A549 (cell line): ENCODE data around the gene ZNF652. TPM values are rescaled to one million over a fixed set of nuclear protein-coding genes. Genes with fewer than 3 reads are reported as not detected.

Experiments used
- ATAC-seq, 2 experiments: fragments of 200-7000 bp in 1 of 2; fragments of >200 bp in 1 of 2; cut with Nextera tagmentation in 1 of 2; cut with Tn5 transposase in 1 of 2; 3 replicates each; pipeline versions ENCODE4 v1.8.0 to v1.9.1; 2018 to 2020; ENCODE audit warnings: mild to moderate bottlenecking in 1 of 2, moderate library complexity in 1 of 2
- CTCF ChIA-PET: fragments of 300-600 bp; sonication (Branson Sonifier 250); formaldehyde crosslinking; extraction: SDS; loops from one replicate; lab custom pipeline; 2021; ENCODE audit warnings: antibody characterized with exemption, inconsistent platforms; lab: Yijun Ruan, JAX
- POLR2A ChIA-PET: fragments of 350-600 bp; formaldehyde crosslinking; extraction: SDS; loops from one replicate; lab custom pipeline; 2021; ENCODE audit warnings: antibody characterized with exemption, inconsistent platforms; lab: Yijun Ruan, JAX
- DNase-seq, 2 experiments: peaks; one replicate each; pipeline versions ENCODE4 v3.0.0 to v3.0.0-alpha.2; 2011 to 2016; ENCODE audit warnings: low read depth in 1 of 2, low spot score in 1 of 2
- FAIRE-seq: peaks from 2 replicates; lab custom pipeline; 2011; peaks lifted over from hg19 to GRCh38; lab: Jason Lieb, UNC
- H3K27ac ChIP-seq, 2 experiments: fragments of >200 bp; sonication (Bioruptor Twin); formaldehyde crosslinking; 3 replicates each; pipeline ENCODE4 v1.5.1; 2016 to 2017
- H3K4me1 ChIP-seq: fragments of >200 bp; sonication (Bioruptor Twin); formaldehyde crosslinking; 3 replicates; pipeline ENCODE4 v1.6.1; 2016
- H3K4me2 ChIP-seq: fragments of >200 bp; sonication (Bioruptor Twin); formaldehyde crosslinking; 3 replicates; pipeline ENCODE4 v1.6.1; 2016
- H3K4me3 ChIP-seq: fragments of >200 bp; sonication (Bioruptor Twin); formaldehyde crosslinking; 3 replicates; pipeline ENCODE4 v1.5.1; 2016
- H3K9me3 ChIP-seq: fragments of >200 bp; sonication (Bioruptor Twin); formaldehyde crosslinking; 3 replicates; pipeline ENCODE4 v1.6.1; 2016
- ATOH8 ChIP-seq: fragments of 250-450 bp; sonication (Bioruptor Pico); IDR thresholded peaks from 2 replicates; pipeline ENCODE4 v1.5.0; 2020; ENCODE audit warnings: low read depth, mild to moderate bottlenecking, moderate library complexity
- CEBPB ChIP-seq, 2 experiments: fragments of >200 bp in 1 of 2; sonication (Bioruptor Twin) in 1 of 2; formaldehyde crosslinking in 1 of 2; IDR thresholded peaks; 2 replicates each; pipeline ENCODE4 v1.6.1; 2012 to 2016
- CHD2 ChIP-seq: fragments of 150-350 bp; IDR thresholded peaks from 2 replicates; pipeline ENCODE4 v1.6.1; 2014; ENCODE audit warnings: low read length; ENCODE audit not compliant: partially characterized antibody
- CHD4 ChIP-seq: fragments of 200-600 bp; sonication (generic); IDR thresholded peaks from 2 replicates; pipeline ENCODE4 v1.6.1; 2016; ENCODE audit warnings: antibody characterized with exemption, mild to moderate bottlenecking, borderline replicate concordance
- EP300 ChIP-seq, 2 experiments: fragments of >200 bp; sonication (Bioruptor Twin); formaldehyde crosslinking; IDR thresholded peaks; 2 replicates in 1 of 2; 3 replicates in 1 of 2; pipeline ENCODE4 v1.6.1; 2016 to 2017
- FOXS1 ChIP-seq: fragments of 250-450 bp; sonication (Bioruptor Pico); IDR thresholded peaks from 2 replicates; pipeline ENCODE4 v1.5.0; 2020; ENCODE audit warnings: mild to moderate bottlenecking, moderate library complexity
- GATA3 ChIP-seq: IDR thresholded peaks from 2 replicates; pipeline ENCODE4 v1.6.1; 2012; ENCODE audit warnings: borderline replicate concordance
- HOXB13 ChIP-seq: fragments of 250-450 bp; sonication (Bioruptor Pico); IDR thresholded peaks from 2 replicates; pipeline ENCODE4 v1.5.0; 2020; ENCODE audit warnings: low read depth, mild to moderate bottlenecking, moderate library complexity
- HOXB5 ChIP-seq: fragments of 250-450 bp; sonication (Bioruptor Pico); IDR thresholded peaks from 2 replicates; pipeline ENCODE4 v1.5.0; 2020; ENCODE audit warnings: mild to moderate bottlenecking, moderate library complexity
- MAX ChIP-seq: IDR thresholded peaks from 2 replicates; pipeline ENCODE4 v1.6.1; 2012
- MAZ ChIP-seq: fragments of 150-350 bp; IDR thresholded peaks from 2 replicates; pipeline ENCODE4 v1.6.1; 2014; ENCODE audit warnings: antibody characterized with exemption, low read depth, low read length, borderline replicate concordance
- MYC ChIP-seq: IDR thresholded peaks from 2 replicates; pipeline ENCODE4 v1.6.1; 2012; ENCODE audit warnings: mild to moderate bottlenecking, inconsistent platforms, low read length, improper control_type of control experiment, borderline replicate concordance
- NR3C1 ChIP-seq: fragments of >200 bp; sonication (Bioruptor Twin); formaldehyde crosslinking; IDR thresholded peaks from 3 replicates; pipeline ENCODE4 v1.6.1; 2017
- POLR2A ChIP-seq: IDR thresholded peaks from 2 replicates; pipeline ENCODE4 v1.6.1; 2012; ENCODE audit warnings: mild to moderate bottlenecking, low read length
- RARB ChIP-seq: fragments of 250-450 bp; sonication (Bioruptor Pico); IDR thresholded peaks from 2 replicates; pipeline ENCODE4 v1.8.0; 2021; ENCODE audit warnings: mild to moderate bottlenecking, moderate library complexity
- RNF2 ChIP-seq: fragments of 200-600 bp; sonication (generic); IDR thresholded peaks from 2 replicates; pipeline ENCODE4 v1.6.1; 2016; ENCODE audit warnings: low read depth, mild to moderate bottlenecking, antibody characterized with exemption, moderate library complexity, borderline replicate concordance
- SMC3 ChIP-seq: fragments of >200 bp; sonication (Bioruptor Twin); formaldehyde crosslinking; IDR thresholded peaks from 3 replicates; pipeline ENCODE4 v1.6.1; 2018; ENCODE audit warnings: inconsistent platforms
- WGBS: methylation state at CpG from one replicate; pipeline ENCODE4 v1.1.6; 2017; ENCODE audit errors: missing lambda C conversion rate; 5-methylcytosine and 5-hydroxymethylcytosine counted together
- polyA plus RNA-seq, 4 experiments: library from polyadenylated mRNA; depleted of rRNA in 3 of 4; stranded (reverse); fragments of >200 nt; fragmentation: RNase III in 1 of 4; extraction: RNeasy Plus Mini Kit Qiagen cat#74134 plus additional on column Dnase treatment in 1 of 4; gene quantifications; 2 replicates in 3 of 4; 3 replicates in 1 of 4; pipeline ENCODE4 v1.2.3, GENCODE V29; 2011 to 2017
- TF ChIP-seq, protein P1 (sequence below): fragments of >200 bp; sonication (Bioruptor Twin); formaldehyde crosslinking; IDR thresholded peaks from 3 replicates; pipeline ENCODE4 v1.6.1; 2016
- TF ChIP-seq, protein P2 (sequence below): IDR thresholded peaks from 2 replicates; pipeline ENCODE4 v1.6.1; 2012

Gene ZNF652
- polyA plus RNA-seq, 2 of the 4 experiments (the other 2 are of a cell fraction), result 5.7 to 14.8 TPM

GRCh38 chr17:49339354-49339753 is 22.7 kb downstream of the ZNF652 start (continued):
- TF ChIP-seq FOXS1 (CRISPR knock-in tag), result no peak

DNA sequence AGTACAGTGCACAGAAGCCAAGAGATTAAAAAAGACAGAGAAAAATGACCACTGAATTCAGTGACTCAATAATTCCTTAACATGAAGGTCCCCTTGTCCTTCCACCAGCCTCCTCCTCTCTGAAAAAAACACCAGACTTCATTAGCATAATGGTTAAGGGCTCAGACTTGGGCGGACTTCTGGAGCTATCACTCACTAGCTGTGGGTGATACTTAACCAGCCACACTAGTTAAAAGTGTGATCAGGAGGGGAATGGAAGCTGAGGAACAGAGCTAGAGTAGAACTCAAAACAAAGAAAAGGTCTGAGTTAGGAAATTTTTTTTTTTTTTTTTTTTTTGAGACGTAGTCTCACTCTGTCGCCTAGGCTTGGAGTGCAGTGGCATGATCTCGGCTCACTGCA is 23.2 kb downstream of the ZNF652 start:
- DNase-seq (no peak), FAIRE-seq (no peak), ATAC-seq (no peak)
- ChIA-PET CTCF (interaction anchor here (0.6 to 2.6 kb wide), 8 partner anchors 12 to 408 kb away, joined by 3 to 24 read pairs (median 4); no protein-coding TSS in a partner anchor), POLR2A (interaction anchor here (0.6 kb wide), 1 partner anchor 11 kb away, joined by 4 read pairs; no protein-coding TSS in a partner anchor)
- 91% methylated on average over 4 of the region's 4 CpGs for WGBS
- no peaks in the 10 kb centered on the region for H3K9me3 ChIP-seq
- H3K4me1 ChIP-seq, result peaks cover 5% of the 10 kb centered on the region
- no peak overlapping the region for H3K4me3 ChIP-seq
- no peak overlapping the region for H3K4me2 ChIP-seq
- H3K27ac ChIP-seq, result no peak overlapping the region
- TF ChIP-seq NR3C1 (no peak), MYC (no peak), GATA3 (no peak)

DNA sequence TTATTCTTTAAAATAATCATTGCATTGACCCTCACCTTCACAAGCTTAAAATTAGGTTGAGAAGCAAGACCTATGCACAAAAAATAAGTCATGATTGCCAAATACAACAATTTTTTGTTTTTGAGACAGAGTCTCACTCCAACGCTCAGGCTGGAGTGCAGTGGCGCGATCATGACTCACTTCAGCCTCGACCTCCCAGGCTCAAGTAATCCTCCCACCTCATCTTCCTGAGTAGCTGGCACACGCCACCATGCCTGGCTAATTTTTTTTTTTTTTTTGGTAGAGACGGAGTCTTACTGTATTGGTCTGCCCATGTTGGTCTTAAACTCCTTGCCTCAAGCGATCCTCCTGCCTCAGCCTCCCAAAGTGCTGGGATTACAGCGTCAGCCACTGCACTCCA is 24.2 kb downstream of the ZNF652 start:
- WGBS, result 83% methylated on average over 8 of the region's 8 CpGs
- ATAC-seq, result no peak
- POLR2A ChIA-PET, result no interaction called here

GRCh38 chr17:49334744-49335512 is 27.1 kb downstream of the ZNF652 start:
- Histone ChIP-seq H3K9me3 (no peaks in the 10 kb centered on the region), H3K4me2 (no peak overlapping the region), H3K4me3 (no peak overlapping the region), H3K27ac (no peak overlapping the region; a peak in 1 of 6 replicates), H3K4me1 (peaks cover 8% of the 10 kb centered on the region)
- ATAC-seq, result no peak
- ChIA-PET POLR2A (no interaction called here), CTCF (interaction anchor here (0.6 to 2.2 kb wide), 9 partner anchors 10 to 222 kb away, joined by 3 to 6 read pairs (median 4); no protein-coding TSS in a partner anchor)
- 0 out of 4 replicates have a peak, but pooled peaks of 1 of the 2 experiments have one; percentile 21 for TF ChIP-seq CEBPB (IDR thresholded peaks at IDR 0.05)
- no peak for TF ChIP-seq MAX
- no peak for FAIRE-seq
- DNase-seq, result no peak
- 85% methylated on average over 6 of the region's 6 CpGs for WGBS

More for the DNA sequence above, 24.2 kb downstream of the ZNF652 start:
- Histone ChIP-seq H3K4me1 (peaks cover 8% of the 10 kb centered on the region), H3K4me3 (no peak overlapping the region), H3K4me2 (no peak overlapping the region), H3K27ac (no peak overlapping the region), H3K9me3 (no peaks in the 10 kb centered on the region)
- FAIRE-seq (no peak), DNase-seq (no peak)
- TF ChIP-seq ATOH8 (CRISPR knock-in tag) (no peak), HOXB5 (CRISPR knock-in tag) (no peak), RARB (no peak), HOXB13 (CRISPR knock-in tag) (no peak), POLR2A (no peak), SMC3 (no peak), RNF2 (no peak), MYC (no peak), CHD4 (no peak), EP300 (IDR thresholded peaks at IDR 0.05) (no peak), MAZ (no peak), CHD2 (no peak)
- TF ChIP-seq, protein P1, sequence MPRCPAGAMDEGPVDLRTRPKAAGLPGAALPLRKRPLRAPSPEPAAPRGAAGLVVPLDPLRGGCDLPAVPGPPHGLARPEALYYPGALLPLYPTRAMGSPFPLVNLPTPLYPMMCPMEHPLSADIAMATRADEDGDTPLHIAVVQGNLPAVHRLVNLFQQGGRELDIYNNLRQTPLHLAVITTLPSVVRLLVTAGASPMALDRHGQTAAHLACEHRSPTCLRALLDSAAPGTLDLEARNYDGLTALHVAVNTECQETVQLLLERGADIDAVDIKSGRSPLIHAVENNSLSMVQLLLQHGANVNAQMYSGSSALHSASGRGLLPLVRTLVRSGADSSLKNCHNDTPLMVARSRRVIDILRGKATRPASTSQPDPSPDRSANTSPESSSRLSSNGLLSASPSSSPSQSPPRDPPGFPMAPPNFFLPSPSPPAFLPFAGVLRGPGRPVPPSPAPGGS, result no peak
- TF ChIP-seq, protein P2, sequence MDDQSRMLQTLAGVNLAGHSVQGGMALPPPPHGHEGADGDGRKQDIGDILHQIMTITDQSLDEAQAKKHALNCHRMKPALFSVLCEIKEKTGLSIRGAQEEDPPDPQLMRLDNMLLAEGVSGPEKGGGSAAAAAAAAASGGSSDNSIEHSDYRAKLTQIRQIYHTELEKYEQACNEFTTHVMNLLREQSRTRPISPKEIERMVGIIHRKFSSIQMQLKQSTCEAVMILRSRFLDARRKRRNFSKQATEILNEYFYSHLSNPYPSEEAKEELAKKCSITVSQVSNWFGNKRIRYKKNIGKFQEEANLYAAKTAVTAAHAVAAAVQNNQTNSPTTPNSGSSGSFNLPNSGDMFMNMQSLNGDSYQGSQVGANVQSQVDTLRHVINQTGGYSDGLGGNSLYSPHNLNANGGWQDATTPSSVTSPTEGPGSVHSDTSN, result no peak
- CTCF ChIA-PET, result interaction anchor here (0.8 to 1.3 kb wide), 6 partner anchors 16 to 533 kb away, joined by 3 read pairs; no protein-coding TSS in a partner anchor
